Stimulated activated CD8-positive, alpha-beta memory T cell treated with anti-CD3 and anti-CD28 coated beads, Interleukin-7, amount 100 ng/mL, for 48 hours (primary cell): ENCODE data around the gene POU2F2.
A peak's percentile ranks its signal among the peaks of the same experiment; 100 is the strongest.

Experiments
- DNase-seq, 2 donors: peaks; one replicate each; pipeline ENCODE4 v3.0.0-alpha.2; 2020; ENCODE audit warnings: low read depth in 1 of 2; ENCODE audit errors: extremely low read depth in 1 of 2

The POU2F2 gene

GRCh38 chr19:42083537-42083936 is 48.7 kb downstream of the POU2F2 start:
- DNase-seq, result no peak

GRCh38 chr19:42081584-42082203 is 50.6 kb downstream of the POU2F2 start:
- DNase-seq, result no peak

DNA sequence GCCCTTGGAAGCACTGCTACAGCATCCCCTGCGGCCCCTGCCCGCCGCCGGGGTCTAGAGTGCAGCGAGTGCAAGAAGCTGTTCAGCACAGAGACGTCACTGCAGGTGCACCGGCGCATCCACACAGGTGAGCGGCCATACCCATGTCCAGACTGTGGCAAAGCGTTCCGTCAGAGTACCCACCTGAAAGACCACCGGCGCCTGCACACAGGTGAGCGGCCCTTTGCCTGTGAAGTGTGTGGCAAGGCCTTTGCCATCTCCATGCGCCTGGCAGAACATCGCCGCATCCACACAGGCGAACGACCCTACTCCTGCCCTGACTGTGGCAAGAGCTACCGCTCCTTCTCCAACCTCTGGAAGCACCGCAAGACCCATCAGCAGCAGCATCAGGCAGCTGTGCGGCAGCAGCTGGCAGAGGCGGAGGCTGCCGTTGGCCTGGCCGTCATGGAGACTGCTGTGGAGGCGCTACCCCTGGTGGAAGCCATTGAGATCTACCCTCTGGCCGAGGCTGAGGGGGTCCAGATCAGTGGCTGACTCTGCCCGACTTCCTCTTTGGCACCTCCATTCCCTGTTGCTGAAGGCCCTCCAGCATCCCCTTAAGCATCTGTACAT is 51.4 kb downstream of the POU2F2 start:
- DNase-seq, result no peak

GRCh38 chr19:42079886-42080763 is 52.1 kb downstream of the POU2F2 start:
- DNase-seq, result no peak

GRCh38 chr19:42079276-42079669 is 53.0 kb downstream of the POU2F2 start:
- no peak for DNase-seq

GRCh38 chr19:42078538-42079275 is 53.5 kb downstream of the POU2F2 start:
- DNase-seq, result no peak

GRCh38 chr19:42078058-42078457 is 54.2 kb downstream of the POU2F2 start:
- DNase-seq, result no peak

- no peak for DNase-seq
Observed at GRCh38 chr19:42076380-42076944, 55.8 kb downstream of the POU2F2 start.

- peak; percentile 91 to 98 for DNase-seq
Observed at GRCh38 chr19:42075616-42076379, 56.4 kb downstream of the POU2F2 start, which contains the start of gene ZNF574. TSS of gene ZNF574 (plus strand) at chr19:42076166. CDS start at chr19:42078607, 2,441 bp downstream.

- DNase-seq, result no peak
Observed at GRCh38 chr19:42075364-42075615, 57.0 kb downstream of the POU2F2 start.

DNA sequence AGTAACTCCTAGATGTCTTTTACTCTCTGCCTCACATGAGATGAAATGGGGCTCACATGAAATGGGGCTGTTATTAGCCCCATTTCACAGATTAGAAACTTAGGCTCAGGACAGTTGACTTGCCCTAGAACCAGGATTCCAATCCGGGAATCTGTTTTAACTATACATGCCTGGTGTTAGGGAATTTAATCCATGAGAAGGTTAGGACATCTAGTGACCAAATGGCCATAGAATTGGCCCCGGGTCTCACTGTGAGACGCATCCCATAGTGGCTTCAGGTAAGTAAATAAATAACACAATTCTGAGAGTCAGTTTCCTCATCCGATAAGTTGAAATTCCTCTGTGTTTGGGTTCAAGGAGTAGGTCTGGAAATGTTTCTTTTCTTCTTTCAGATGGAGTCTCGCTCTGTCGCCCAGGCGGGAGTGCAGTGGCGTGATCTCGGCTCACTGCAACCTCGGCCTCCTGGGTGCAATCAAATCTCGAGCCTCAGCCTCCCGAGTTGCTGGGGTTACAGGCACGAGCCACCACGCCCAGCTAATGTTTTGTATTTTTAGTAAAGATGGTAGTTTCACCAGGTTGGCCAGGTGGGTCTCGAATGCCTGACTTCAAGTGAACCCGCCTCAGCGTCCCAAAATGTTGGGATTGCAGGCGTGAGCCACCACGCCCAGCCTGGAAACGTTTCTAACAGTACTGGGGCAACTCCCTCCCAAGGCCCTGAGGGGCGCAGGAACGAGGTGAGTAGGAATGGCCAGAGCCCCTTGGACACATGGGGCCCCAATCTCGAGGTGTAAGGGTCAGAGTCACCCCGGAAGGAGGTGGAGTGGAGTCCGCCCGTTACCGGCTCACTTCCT is 57.5 kb downstream of the POU2F2 start:
- no peak for DNase-seq

GRCh38 chr19:42071247-42071646 is 61.0 kb downstream of the POU2F2 start:
- DNase-seq, result no peak

DNA sequence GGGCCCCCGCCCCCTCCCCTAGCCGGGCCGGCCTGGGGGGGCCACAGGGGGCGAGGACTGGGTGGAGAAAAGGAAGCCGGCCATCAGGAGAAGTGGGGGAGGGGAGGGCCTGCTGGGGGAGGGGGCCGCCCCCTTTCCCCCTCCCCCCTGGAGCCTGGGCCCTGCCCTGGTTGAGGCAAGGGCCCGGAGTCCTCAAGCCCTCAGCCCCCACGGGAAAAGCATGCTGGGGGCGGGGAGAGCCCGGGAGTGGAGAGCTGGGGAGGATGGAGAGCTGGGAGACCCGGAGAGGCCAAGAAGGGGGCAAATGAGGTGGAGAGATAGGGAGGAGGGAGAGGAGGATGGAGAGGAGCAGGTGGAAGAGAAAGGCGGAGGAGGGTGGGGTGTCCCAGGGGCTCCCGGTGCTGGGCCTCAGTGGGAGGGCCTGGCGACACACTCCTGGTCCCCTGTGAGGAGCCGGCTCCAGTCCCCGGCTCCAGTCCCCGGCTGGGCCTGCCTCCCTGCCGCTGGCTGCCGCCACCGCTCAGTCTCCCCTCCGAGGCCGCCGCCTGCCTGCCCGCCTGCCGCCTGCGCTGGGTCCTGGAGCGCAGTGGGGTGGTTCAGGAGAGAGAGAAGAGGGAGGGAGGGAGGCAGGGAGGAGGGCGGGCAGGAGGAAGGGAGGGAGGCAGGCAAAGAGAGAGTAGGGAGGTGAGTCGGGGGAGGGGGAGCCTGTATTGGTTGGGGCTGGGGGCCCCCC is 62.5 kb downstream of the POU2F2 start, which contains the start of gene GRIK5:
GRIK5 (minus strand) TSS at position 588 of the 733 bp plus-strand sequence. CDS start 4,436 bp downstream, outside the sequence.
- DNase-seq, result no peak

DNA sequence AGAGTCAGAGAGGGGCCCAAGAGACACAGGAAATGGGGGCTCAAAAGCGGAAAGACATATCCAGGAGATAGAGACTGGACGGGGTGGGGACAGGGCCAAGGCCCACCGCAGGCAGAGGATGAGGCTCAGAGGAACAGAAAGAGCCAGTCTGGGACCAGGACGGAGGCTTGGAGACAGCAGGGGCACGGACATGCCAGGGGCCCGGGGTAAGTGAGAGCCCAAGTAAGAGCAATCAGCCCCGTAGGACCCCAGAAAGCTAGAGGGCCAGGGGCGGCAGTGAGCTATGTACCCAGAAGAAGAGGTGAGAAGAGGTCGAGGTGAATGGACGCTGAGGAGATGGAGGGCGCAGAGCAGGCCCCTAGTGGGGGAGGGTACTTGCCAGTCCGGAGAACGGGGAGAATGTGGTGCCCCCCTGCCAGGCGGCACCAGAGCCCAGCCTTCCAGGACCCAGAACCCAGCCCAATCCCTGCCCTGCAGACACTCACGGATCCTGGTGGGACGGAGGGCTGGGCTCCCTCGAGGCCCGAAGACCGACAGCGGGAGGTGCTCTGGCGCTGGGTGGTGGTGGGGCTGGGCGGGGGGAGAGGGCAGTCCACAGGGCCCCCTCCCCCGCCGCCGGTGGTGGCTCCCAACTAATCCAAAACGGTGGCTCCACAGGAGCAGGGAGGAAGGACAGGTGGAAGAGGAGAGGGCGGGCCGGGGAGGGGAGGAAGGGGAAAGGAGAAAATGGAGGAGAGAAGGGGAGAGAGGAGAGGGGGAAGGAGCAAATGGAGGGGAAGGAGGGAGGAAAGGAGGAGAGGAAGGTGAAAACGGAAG is 63.3 kb downstream of the POU2F2 start:
- DNase-seq, result no peak

GRCh38 chr19:42068361-42068755 is 63.9 kb downstream of the POU2F2 start:
- DNase-seq, result no peak

DNA sequence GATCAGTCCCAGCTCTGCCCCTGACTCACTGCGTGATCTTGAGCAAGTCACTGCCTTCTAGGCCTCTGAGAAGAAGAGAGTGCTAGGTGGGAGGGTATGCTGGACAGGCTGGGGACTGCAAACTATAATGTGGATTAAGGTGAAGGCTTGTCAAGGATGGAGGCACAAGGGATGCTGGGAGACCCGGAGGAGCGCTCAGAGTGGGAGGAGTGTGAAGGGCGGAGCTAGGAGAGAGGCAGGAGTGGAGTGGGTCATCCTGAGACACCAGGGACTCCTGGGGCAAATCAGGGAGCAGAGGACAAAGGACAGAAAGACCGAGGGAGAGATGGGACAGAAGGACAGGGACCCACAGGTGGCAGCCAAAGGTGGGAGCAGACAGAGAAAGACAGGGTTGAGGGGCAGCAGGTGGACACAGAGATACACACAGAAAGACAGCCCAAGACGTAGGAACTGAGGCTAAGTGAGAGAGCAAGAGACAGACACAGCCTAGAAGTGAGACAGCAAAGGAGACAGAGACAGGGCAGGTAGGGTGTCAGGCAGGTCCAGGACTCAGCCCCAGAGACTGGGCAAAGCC is 64.8 kb downstream of the POU2F2 start:
- no peak for DNase-seq

DNA sequence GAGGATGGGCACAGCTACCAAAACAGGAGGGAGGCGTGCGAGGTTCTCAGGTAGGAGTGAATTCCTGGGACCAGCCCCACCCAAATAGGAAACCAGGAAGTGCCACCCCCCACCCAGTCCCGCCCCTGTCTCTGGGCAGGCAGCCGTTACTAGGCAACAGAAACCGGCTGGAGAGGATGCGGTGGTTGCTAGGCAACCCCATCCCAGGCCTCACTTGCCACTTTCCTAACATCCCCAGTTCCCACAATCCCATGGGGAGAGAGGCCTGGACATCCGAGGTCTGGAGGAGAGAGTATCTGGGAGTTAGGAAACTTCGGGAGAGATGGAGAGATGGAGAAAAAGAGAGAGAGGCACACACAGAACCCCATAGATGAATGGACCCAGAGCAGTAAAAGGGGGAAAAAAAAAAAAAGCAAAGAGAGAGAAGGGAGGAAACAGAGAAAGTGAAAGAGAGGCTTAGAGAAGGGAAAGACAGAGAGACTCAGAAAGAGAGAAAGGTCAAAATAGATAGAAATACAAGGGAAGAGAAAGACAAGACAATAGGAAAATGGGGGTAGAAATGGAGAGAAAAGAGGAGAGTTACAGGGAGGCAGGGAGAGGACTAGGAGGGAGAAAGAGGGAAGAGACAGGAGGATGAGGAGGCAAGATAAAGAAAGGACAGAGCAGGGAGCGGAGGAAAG is 66.0 kb downstream of the POU2F2 start:
- no peak for DNase-seq
